Loucy (cell line): ENCODE data around the gene AKAP6.

Experiments used
- EZH2phosphoT487 ChIP-seq: fragments of 200-600 bp; IDR thresholded peaks from 2 replicates; pipeline ENCODE4 v1.6.1; 2018; ENCODE audit warnings: antibody characterized with exemption, mild to moderate bottlenecking, moderate library complexity, borderline replicate concordance
- TF ChIP-seq, protein P1 (sequence below): fragments of 200-600 bp; sonication (generic); conservative IDR thresholded peaks from 2 replicates; pipeline ENCODE4 v1.5.1; 2014; ENCODE audit warnings: mild to moderate bottlenecking, antibody characterized with exemption, low read length

DNA sequence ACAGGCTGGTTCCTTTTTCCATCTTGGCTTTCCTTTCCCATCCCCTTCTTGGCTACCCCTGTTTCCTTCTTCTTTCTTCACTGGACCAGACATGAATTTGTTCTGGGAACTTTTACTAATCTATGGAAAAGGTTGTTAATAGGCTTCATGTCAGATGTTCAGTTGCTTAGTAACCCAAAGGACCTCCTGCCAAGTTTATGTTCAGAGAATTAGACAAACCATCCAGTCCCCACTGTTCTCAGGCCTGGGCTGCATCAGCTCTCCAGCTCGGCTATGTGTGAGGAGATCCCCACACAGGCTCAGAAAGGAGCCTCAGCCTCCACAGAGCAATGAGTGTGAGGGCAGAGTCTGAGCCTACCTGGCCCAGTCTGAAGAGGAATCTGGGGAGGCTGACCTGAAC, 78.0 kb downstream of the AKAP6 start:
- TF ChIP-seq, protein P1, sequence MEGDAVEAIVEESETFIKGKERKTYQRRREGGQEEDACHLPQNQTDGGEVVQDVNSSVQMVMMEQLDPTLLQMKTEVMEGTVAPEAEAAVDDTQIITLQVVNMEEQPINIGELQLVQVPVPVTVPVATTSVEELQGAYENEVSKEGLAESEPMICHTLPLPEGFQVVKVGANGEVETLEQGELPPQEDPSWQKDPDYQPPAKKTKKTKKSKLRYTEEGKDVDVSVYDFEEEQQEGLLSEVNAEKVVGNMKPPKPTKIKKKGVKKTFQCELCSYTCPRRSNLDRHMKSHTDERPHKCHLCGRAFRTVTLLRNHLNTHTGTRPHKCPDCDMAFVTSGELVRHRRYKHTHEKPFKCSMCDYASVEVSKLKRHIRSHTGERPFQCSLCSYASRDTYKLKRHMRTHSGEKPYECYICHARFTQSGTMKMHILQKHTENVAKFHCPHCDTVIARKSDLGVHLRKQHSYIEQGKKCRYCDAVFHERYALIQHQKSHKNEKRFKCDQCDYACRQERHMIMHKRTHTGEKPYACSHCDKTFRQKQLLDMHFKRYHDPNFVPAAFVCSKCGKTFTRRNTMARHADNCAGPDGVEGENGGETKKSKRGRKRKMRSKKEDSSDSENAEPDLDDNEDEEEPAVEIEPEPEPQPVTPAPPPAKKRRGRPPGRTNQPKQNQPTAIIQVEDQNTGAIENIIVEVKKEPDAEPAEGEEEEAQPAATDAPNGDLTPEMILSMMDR, result no peak
- TF ChIP-seq EZH2phosphoT487, result no peak
